Measurements from ENCODE around the gene SDCBP2.

SDCBP2 gene

DNA sequence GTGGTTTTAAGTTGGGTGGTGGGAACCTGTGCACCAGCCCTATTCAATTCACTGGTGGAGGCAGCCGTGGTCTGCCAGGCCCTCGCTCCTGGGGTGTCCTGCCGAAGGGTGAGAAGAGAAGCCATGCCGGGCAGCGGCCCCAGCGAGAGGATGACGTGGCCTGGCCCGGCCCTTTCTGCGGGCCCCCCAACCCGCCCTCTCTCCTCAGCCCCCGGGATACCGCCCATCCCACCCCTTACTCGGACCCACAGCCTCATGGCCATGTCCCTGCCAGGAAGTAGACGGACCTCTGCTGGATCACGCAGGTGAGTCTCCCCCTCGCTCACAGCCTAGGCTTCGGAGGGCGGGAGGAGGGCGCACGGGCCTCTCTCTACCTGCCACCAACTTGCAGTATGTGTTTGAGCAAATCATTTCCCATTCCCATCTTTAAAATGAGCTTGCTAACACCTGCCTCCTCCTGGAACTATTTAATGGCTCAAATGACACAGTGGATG, 32.8 kb downstream of the SDCBP2 start:
- FAIRE-seq (no peak), DNase-seq (ENCODE audit: insufficient read length, low spot score) (no peak)
- TF ChIP-seq POLR2A (IDR thresholded peaks at IDR 0.05; ENCODE audit: low read depth, low read length), result no peak

DNA sequence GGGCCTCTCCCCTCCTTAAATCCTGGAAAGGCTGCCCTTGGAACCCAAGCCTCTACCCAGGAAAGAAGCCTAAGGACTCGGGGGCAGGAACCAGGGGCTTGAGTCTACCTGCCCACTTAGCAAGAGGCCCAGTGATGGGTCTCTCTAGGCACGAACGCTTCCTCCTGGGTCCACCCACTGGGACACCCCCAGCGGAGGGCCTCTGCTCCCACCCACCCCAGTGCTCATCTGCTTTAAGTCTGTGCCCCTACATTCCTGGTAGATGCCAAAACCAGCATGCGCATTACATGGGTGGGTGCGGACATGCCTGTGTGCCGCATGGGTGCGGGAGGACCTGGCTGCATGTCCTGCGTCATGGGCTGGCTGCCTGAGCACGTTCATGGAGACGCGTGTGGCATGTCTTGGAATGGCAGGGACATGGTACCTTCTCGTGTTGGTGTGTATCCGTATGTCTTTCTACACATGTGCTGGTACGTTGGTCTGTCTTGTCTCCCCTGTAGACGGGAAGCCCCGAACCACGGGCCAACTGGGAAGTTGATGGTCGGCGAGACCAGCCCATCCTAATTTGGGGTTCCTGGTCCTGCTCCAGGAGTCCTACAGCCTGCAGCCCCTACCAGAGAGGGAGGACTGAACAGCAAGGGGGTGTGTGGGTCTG, 33.5 kb downstream of the SDCBP2 start:
- TF ChIP-seq POLR2A (IDR thresholded peaks at IDR 0.05; ENCODE audit: low read depth, low read length), result no peak
- no peak for FAIRE-seq
- no peak for DNase-seq (ENCODE audit: insufficient read length, low spot score)

DNA sequence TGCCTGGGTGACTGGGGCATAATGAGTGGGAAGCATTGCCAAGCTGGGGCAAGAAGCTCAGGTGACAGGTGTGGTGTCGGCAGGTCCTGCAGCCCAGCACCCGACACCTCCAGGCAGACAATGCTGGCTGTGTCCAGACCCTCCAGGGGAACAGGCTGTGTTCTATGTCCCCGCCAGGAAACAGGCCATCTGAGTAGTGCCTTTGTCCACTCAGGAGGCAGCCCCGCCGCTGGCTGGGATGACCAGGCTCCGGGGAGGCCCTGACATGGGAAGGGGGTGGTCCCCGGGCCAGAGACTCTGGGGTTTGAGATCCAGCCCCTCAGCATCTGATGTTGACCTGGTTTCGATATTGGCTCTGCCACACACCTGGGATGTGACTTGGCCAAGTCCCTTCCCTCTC, 34.4 kb downstream of the SDCBP2 start:
- FAIRE-seq, result no peak
- TF ChIP-seq POLR2A (IDR thresholded peaks at IDR 0.05; ENCODE audit: low read depth, low read length), result no peak
- DNase-seq (ENCODE audit: insufficient read length, low spot score), result no peak

DNA sequence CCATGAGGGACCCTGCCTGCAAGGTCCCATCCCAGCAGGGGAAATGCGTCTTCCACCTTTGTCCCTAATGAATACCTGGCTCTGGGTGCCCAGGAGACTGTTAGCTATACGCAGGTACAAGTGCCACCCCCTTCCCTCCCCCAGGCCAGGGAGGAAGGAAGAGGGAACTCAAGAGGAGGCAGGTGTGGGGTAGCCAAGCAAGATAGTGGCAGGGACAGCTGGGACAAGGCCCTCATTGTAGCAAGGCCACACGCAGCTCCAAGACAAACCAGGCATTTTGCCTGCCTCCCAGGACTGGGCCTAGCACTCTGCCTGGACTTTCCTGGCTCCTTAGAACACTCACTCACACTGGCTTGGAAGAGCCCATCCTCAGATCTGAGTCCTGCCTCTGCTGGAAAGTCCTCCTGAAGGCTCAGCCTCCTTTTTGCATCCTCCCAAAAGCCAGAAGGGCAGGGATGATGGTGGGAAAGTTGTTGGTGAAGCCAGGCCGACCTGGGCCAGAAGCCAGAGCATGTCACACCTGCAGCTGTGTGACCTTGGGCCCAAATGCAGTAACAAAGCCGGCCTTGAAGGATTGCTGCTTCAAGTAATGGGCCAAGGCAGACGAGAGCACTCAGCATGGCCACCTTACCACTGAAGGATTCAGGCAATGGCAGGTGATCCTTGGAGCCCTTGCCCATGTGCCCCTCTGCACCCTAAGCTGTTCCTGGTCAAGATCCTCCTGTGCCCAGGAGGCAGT, 35.1 kb downstream of the SDCBP2 start:
- FAIRE-seq, result no peak
- no peak for DNase-seq (ENCODE audit: insufficient read length, low spot score)
- TF ChIP-seq POLR2A (IDR thresholded peaks at IDR 0.05; ENCODE audit: low read depth, low read length), result no peak

DNA sequence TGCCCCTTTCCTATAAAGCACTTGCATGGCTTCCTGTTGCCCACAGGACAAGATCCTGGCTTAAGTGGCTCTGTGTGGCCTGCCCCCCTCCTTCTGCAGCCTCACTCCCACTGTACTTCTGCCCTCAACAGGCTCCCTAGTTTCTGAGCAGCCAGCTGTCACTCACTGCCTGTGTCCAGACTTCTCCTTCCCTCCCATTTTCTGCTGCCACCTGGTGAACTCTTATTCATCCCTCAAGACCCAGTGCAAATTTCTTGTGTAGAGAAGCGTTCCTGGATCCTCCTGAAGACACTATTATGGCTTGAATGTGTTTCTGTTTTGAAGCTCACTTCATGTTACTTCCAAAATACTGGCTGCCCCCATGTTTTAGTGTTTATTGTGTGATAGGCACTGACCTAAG, 36.3 kb downstream of the SDCBP2 start:
- no peak for FAIRE-seq
- DNase-seq (ENCODE audit: insufficient read length, low spot score), result no peak
- TF ChIP-seq POLR2A (IDR thresholded peaks at IDR 0.05; ENCODE audit: low read depth, low read length), result no peak

DNA sequence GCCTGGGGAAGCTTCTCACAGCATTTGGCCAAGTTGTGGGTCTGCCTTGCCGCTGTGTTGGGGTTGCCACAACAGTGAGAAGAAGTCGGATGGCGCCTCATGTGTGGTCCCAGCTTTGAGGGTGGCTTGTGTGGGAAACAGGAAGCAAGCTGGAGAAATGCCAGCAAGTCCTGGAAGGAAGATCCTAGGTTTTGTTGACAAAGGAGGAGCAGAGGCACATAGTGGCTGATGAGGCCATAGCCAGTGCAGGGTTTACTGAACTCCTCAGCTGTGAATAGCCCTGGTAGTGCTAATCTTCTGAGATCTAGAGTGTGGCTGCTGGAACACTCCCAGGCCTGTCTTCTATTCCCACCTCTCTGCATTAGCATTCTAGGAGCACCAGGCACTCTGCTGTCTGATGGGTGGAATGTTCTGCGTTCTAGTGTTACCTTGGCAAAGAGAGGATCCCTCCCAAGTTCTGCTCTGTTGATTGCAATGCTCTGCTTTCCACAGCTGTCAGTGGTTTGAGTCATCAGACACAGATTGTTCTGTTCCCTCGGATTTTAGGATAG, 37.7 kb downstream of the SDCBP2 start:
- no peak for DNase-seq (ENCODE audit: insufficient read length, low spot score)
- no peak for TF ChIP-seq POLR2A (IDR thresholded peaks at IDR 0.05; ENCODE audit: low read depth, low read length)
- no peak for FAIRE-seq

DNA sequence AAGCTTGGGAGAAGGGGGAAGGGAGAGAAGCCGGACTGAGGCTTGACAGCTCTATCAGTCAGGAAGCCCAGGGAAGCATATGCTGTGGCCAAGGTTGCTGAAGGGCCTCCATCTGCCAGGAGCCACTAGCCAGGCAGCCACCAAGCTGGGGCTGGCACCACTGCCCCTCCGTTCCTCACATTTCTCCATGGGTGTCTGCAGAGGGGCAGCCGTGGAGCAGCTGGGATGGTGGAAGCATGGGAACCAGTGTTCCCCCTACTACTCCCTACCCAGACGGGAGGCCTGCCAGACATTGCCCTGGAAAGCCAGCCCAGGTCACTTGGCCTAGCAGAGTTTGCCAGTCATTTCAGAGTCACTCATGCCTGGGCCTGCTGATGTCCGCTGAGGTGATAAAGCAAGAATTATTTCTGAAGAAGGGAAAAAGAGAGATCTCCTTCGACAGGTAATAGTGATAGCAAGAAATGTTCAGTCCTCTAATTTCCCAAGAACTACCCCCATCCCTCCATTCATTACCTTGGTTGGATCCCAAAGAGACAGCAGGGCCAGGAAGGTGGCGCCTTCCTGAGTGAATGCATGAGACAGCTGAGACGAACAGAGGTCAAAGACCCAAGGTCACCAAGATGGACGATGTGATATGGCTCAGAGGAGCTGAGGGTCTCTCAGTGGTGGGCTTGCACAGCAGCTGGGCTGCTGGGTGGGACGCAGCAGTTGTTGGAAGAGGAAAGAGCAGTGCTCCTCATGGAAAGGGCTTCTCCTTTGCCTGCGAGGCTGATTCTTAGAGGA, 41.0 kb downstream of the SDCBP2 start:
- FAIRE-seq, result no peak
- no peak for TF ChIP-seq POLR2A (IDR thresholded peaks at IDR 0.05; ENCODE audit: low read depth, low read length)
- no peak for DNase-seq (ENCODE audit: insufficient read length, low spot score)

DNA sequence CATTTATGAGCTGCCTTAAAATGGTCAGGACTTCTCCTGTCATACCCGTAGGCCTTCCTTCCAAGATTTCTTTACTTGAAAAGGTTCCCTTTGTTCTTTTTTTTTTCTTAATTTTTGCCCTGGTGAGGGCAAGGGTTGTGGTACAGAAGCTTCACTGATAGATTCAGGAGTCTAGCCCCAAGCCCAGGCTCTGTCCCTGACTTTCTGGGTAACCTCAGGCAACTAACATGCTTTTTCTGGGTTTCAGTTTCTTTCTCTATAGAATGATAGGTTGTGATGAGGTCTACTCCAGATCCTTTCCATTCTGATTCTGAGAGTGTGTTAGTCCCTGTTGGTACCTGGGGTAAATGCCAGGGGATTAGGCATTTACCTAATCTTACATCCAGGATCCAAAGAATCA, 41.6 kb downstream of the SDCBP2 start:
- DNase-seq (ENCODE audit: insufficient read length, low spot score), result no peak
- TF ChIP-seq POLR2A (IDR thresholded peaks at IDR 0.05; ENCODE audit: low read depth, low read length), result no peak
- no peak for FAIRE-seq

DNA sequence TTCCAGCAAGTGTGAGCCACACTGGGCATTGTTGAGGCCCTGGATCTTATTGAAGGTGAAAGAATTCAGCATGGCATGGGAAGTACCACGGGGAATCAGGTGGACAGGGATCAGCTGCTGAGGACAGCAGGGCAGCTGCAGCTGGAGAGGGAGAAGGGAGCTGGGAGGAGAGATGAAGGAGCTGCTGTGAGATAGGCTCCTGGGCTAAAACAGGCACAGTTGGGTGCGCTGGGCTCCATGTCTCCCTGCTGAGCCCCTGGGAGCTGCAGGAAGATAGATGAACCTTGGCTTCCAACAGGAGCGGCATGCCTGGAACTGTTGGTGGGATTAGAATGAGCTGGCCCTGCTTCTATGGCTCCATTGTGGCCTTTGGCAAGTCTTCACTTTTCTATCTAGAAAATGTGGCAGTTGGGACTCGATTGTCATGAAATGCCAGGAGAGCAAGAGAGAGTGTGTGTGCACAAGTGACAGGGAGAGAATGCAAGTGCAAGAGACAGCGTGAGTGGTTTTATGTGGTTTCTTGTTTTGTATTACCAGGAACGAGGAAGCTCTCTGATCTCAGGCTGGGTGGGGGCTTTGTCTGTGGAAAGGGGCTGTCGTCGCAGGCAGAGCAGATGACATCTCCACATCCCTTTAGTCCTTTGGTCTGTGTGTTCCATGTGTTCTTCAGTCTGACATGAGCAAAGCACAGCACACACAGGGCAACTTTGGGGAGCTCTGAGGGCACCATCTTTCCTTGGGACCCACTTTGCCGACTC, 42.5 kb downstream of the SDCBP2 start:
- FAIRE-seq (no peak), DNase-seq (ENCODE audit: insufficient read length, low spot score) (no peak)
- TF ChIP-seq POLR2A (IDR thresholded peaks at IDR 0.05; ENCODE audit: low read depth, low read length), result no peak

DNA sequence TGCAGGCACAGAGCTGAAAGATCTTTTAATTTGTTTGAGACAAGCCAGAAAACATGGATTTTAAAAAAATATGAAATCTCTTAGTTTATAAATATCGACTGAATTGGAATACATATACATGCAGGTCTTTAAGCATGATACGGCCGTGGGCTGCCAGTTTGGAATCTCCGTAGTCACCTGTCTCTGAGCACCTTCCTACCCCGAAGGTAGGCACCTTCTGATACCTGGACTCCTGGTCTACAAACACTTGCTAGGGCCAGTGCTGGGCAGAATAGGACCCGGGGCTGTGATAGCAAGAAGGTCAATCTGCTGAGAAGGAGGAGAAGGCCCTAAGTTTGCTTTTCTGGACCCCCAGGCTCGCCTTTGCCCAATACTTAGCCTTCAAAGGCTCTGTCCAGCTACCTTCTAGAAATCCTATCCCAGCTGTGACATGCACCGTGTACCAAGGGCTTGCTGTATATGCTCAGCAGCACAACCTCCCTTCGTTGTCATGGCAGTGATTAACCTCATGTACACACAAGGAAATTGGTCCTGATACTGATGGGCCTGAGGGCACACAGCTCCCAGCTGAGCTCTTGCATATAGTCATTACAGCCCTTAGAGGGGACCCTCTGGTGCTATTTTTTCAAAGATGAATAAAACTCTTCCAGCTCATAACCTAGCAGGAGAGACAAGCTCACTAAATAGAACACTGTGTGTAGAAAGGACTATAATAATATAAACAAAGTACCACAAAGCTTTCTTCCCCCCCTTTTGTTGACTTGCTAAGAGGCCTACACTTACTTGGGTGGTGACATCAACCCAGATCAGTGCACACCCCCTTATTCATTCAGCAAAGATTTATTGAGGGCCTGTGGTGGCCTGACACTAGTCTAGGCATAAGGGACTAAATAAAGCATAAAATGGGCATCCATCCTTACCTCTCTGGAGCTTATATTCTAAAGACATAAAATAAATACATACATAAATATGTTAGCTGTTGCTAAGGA, 45.1 kb downstream of the SDCBP2 start:
- TF ChIP-seq POLR2A (IDR thresholded peaks at IDR 0.05; ENCODE audit: low read depth, low read length), result no peak
- no peak for DNase-seq (ENCODE audit: insufficient read length, low spot score)
- FAIRE-seq, result no peak

DNA sequence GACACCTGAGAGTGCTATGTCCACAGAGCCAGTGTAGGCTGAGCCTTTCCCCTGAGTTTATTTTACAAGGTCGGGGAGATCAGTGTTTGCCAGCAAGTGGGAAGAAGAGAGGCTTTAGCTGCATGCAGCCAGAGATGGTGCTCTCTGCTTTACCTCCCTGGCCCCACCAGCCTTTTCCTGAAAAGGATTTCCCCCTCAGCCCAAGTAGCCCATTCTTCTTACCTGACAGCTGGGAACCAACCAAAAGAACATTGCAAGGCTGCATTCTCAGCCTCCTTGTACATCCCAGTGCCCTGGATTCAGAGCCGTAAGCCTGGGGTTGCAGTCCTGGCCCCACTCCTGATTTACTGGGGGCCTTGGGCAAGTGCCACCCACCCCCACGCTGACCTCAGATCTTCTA, 46.0 kb downstream of the SDCBP2 start:
- FAIRE-seq (no peak), DNase-seq (ENCODE audit: insufficient read length, low spot score) (no peak)
- no peak for TF ChIP-seq POLR2A (IDR thresholded peaks at IDR 0.05; ENCODE audit: low read depth, low read length)

DNA sequence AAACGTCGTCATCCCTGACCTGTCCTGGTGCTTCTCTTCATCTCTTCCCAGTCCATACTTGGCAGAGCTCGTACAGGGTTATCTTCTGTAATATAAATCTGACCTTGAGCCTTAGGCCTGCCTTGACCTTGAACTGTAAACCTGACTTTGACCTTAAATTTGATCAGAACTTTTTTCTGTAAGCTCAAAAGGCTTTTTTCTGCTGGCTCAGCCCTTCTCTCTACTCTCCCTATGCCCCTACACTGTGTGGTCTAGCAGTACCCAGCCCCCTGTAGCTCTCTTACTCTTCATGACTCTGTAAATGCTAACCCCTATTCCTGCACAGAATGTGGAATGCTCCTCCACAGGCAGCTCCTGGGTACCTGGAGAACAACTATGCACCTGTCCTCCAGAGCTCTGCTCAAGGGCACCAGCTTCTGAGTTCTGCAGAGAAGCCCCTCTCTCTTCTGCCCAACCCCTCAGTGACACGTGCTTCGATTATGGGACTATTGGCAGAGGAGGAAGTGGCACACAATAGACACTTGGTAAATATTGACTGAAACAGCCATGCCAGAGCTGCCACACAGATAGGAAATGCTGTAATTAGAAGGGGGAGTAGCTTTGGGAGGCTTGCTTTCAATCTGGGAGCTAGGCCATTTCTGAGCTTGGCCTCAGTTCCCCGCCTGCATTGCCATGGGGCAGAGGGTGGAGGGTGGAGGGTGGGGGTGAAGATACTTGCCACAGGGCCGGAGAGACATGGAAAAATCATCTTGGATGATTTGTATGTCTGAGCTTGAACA, 47.5 kb downstream of the SDCBP2 start:
- DNase-seq (ENCODE audit: insufficient read length, low spot score), result no peak
- no peak for FAIRE-seq
- no peak for TF ChIP-seq POLR2A (IDR thresholded peaks at IDR 0.05; ENCODE audit: low read depth, low read length)
